D721Med (cell line): ENCODE measurements around the gene GRIN2A.

Experiments
- DNase-seq: peaks from one replicate; pipeline ENCODE4 v3.0.0; 2011; ENCODE audit warnings: low spot score; ENCODE audit not compliant: insufficient read length
- FAIRE-seq: peaks from 2 replicates; lab custom pipeline; 2011; peaks lifted over from hg19 to GRCh38; lab: Jason Lieb, UNC
- TF ChIP-seq, protein P1 (sequence below): IDR thresholded peaks from 2 replicates; pipeline ENCODE4 v1.5.1; 2012; ENCODE audit warnings: mild to moderate bottlenecking, control low read depth; ENCODE audit not compliant: insufficient read depth; ENCODE audit errors: missing control alignments

Gene GRIN2A

DNA sequence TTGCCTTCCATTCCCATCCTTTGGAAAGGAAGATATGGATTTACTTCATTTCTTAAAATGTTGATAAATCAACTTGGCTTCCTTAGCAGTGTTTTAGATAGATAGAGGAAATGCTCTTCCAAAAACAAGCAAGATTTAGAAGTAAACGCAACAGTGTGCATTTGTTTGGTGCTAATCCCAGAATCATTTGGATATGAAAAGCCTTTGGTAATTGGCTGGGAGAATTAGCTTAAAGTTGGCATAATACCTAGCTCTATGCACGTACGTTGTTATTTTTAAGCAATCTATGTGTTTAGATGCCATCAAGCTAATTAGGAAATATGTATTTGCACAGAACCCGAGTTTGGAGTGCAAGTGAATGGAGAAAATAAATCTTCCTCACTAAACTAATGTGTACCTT is 415.3 kb downstream of the GRIN2A start:
- no peak for FAIRE-seq
- TF ChIP-seq, protein P1, sequence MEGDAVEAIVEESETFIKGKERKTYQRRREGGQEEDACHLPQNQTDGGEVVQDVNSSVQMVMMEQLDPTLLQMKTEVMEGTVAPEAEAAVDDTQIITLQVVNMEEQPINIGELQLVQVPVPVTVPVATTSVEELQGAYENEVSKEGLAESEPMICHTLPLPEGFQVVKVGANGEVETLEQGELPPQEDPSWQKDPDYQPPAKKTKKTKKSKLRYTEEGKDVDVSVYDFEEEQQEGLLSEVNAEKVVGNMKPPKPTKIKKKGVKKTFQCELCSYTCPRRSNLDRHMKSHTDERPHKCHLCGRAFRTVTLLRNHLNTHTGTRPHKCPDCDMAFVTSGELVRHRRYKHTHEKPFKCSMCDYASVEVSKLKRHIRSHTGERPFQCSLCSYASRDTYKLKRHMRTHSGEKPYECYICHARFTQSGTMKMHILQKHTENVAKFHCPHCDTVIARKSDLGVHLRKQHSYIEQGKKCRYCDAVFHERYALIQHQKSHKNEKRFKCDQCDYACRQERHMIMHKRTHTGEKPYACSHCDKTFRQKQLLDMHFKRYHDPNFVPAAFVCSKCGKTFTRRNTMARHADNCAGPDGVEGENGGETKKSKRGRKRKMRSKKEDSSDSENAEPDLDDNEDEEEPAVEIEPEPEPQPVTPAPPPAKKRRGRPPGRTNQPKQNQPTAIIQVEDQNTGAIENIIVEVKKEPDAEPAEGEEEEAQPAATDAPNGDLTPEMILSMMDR = no peak
- no peak for DNase-seq

DNA sequence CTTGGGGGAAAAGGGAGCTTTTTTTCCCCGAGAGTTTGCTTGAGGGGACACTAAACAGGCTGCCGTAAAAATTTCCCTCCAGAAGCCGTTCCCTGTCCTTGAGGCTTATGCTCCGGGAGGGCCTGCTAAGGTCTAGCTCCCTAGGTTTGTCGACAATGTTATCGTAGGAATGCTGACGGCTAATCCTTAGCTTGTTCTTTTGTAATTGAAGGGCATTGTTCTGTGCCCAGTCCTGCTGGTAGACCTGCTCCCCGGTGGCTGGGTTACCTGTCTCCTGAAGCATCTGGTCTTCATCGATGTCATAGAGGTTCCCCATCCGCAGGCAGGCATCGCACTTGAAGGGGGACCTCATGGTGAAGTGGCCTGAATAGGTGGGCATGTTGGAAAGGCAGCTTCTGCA is 418.7 kb downstream of the GRIN2A start:
- FAIRE-seq = no peak

DNA sequence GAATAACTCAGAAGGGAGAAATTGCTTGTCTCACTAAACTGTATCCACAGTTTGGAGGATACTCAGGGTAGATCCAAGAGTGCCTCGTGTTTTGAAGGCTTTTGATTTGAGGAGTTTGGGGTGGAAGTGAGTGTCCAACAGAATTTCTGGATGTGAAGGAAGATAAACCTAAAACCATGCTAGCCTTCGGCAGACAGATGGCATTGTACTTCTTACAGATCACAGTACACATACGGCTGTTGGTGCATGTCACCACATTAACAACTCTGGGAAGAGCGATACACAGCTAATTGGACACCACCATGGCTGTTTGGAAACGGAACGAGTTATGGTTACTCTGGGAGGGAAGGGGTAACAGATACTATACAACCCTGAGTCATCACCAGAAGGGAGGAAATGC is 420.4 kb downstream of the GRIN2A start:
- no peak for FAIRE-seq
- TF ChIP-seq, protein P1 = no peak
- no peak for DNase-seq

More for the DNA sequence above, 418.7 kb downstream of the GRIN2A start:
- TF ChIP-seq, protein P1 = no peak
- DNase-seq = no peak

DNA sequence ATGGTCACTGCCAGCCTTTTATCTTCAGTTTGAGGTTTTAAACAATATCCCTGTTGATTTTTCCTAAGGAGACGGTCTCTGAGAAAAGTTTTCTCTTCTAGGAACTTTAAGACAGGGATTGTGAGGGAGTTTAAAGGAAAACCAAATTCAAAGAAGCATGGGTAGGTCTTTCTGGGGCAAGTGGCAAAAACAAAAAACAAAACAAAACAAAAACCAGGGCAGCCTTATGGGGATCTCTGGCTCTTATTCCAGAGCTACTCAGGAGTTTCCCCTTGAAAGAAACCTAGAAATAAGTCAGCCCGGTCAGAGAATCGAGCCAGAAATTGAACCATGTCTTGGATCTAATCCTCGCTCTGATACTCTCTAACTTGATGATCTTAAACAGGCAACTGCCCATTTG is 424.5 kb downstream of the GRIN2A start:
- FAIRE-seq (no peak), DNase-seq (no peak)
- TF ChIP-seq, protein P1 = no peak

DNA sequence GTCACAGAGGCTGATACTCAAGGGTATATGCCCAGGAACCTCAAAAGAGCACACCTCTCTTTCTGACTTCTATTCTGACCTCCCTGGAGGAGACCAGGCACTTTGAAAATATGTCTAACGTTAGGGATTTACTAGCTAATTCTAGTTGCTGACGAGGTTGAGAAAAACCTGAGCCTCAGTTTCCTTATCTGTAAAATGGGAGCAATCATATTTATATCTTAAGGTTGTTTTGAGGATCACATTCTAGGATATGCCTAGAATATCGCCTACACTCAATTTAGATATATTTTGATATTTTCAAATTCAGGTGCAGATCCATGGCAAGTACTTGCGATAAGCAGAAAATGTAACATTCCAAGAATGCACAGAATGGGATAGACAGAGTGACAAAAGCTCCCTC is 425.8 kb downstream of the GRIN2A start:
- TF ChIP-seq, protein P1 = no peak
- no peak for DNase-seq
- no peak for FAIRE-seq

DNA sequence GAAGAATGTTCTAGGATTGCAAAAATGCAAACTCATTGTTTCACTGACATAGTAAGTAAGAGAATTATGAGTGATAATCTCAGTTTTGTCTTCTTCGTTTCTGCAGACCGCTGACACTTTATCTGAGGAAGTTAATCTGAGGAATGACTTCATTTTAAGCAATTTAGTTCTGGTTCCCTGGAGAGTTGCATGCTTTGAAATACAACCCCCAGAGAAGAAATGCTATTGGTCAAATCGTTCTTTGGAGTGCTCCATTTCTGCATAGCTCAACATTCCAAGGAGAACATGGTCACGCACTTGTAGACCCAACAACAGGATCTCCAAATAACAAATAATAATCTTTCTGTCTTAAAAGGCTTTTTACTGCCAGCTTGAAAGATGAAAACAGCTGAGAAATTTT is 427.1 kb downstream of the GRIN2A start:
- no peak for DNase-seq
- TF ChIP-seq, protein P1 = no peak
- FAIRE-seq = no peak

DNA sequence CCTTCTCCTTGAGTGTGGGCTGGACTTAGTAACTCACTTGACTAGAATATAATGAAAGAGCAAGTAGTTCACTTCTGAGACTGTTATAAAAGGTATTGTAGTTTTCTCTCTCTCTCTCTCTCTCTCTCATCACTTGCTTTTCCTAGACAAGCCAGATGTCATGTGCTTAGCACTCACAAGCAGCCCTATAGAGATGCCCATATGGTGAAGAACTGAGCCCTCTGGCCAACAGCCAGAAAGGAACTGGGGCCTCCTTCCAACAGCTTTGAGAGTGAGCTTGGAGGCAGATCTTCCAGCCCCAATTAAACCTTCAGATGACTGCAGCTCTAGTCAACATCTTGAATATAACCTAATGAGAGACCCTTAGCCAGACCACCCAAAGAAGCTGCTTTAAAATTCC is 440.5 kb downstream of the GRIN2A start:
- DNase-seq = no peak
- no peak for FAIRE-seq
- TF ChIP-seq, protein P1 = no peak
